ENCODE results near the gene TUBGCP4.

The TUBGCP4 gene

GRCh38 chr15:43436395-43436794 is 65.5 kb downstream of the TUBGCP4 start:
- TF ChIP-seq CTCF (IDR thresholded peaks at IDR 0.05; ENCODE audit: low read depth, low read length) = no peak
- no peak for DNase-seq (ENCODE audit: extremely low read depth, low read depth)

GRCh38 chr15:43439268-43439667 is 68.4 kb downstream of the TUBGCP4 start:
- no peak for TF ChIP-seq CTCF (IDR thresholded peaks at IDR 0.05; ENCODE audit: low read depth, low read length)
- DNase-seq (ENCODE audit: extremely low read depth, low read depth) = no peak

DNA sequence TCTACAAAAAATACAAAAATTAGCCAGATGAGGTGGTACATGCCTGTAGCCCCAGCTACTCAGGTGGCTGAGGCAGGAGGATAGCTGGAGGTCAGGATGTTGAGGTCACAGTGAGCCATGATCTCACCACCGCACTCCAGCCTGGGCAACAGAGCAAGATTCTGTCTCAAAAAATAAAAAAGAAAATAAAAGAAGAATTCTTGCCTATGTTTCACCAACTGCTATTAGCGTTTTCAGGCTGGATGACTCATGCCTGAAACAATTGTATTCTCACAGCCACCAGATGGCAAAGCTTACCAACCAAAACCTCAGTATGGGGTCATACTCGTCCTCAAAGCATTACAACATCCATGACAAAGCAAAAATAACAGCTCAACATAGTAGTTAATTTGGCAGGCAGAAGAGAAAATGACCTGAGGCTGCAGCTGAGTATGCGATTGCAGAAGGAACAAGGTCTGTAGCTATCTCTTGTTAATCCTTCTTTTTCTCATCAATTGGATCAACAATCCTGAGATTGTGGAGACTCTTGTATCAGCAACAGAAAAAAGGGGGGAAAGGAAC is 69.9 kb downstream of the TUBGCP4 start:
- peak; percentile 54 for TF ChIP-seq CTCF (IDR thresholded peaks at IDR 0.05; ENCODE audit: low read depth, low read length)
- peak; percentile 93 for DNase-seq (ENCODE audit: extremely low read depth, low read depth)

DNA sequence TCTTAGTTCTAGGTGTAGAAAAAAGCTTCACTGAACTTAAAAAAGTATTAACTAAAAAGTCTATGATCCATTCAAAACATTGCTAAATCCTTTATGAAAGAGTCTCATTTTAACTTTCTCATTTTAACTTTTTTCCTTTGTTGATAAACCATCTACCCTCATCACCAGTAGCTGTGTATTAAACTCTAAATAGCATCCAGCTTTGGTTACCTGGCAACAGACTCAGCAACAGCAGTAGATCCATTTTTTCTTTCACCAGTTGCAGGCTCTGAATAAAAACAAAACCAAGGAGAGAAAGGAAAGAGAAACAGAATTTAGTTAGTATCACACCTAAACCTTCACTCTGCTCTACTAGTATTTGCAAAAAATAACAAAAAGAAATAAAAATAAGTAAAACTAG is 70.4 kb downstream of the TUBGCP4 start:
- DNase-seq (ENCODE audit: extremely low read depth, low read depth) = no peak
- no peak for TF ChIP-seq CTCF (IDR thresholded peaks at IDR 0.05; ENCODE audit: low read depth, low read length)

GRCh38 chr15:43446344-43446743 is 75.4 kb downstream of the TUBGCP4 start:
- no peak for TF ChIP-seq CTCF (IDR thresholded peaks at IDR 0.05; ENCODE audit: low read depth, low read length)
- no peak for DNase-seq (ENCODE audit: extremely low read depth, low read depth)

DNA sequence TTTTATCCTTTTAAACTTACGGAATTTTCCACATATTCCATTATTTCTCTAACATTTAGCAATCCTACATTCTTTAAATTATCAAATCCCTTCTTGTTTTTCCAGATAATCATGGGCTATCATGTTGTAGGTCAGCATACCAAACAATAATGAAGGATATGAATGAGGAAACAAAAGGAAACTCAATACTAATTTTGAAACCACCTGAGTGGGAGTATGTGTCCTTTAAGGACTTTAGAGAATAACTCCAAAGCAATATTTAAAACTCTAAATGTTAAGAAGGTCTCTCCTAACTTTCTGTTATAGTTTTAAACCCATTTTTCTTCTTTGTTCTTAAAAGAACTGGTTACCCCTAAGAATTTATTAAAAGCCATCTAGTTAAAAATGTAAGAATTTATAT is 79.1 kb downstream of the TUBGCP4 start:
- TF ChIP-seq CTCF (IDR thresholded peaks at IDR 0.05; ENCODE audit: low read depth, low read length) = no peak
- no peak for DNase-seq (ENCODE audit: extremely low read depth, low read depth)
